Prostate gland (tissue), 2 donors: ENCODE measurements around the gene EPHB6.
A peak's percentile ranks its signal among the peaks of the same experiment; 100 is the strongest.

ENCODE experiments used
- CTCF ChIP-seq, 4 experiments: fragments of 200-600 bp in 2 of 4; fragments of 450-650 bp in 2 of 4; sonication (generic) in 2 of 4; IDR thresholded peaks; 1 replicate in 3 of 4; 2 replicates in 1 of 4; pipeline ENCODE4 v1.5.1; 2016 to 2019; ENCODE audit warnings: antibody characterized with exemption in 4 of 4, mild to moderate bottlenecking in 2 of 4, moderate library complexity in 2 of 4
- POLR2A ChIP-seq: fragments of 450-650 bp; IDR thresholded peaks from one replicate; pipeline ENCODE4 v1.6.1; 2016; ENCODE audit warnings: antibody characterized with exemption, mild to moderate bottlenecking
- POLR2AphosphoS5 ChIP-seq: sonication (generic); formaldehyde crosslinking; IDR thresholded peaks from one replicate; pipeline ENCODE4 v1.6.1; 2017; ENCODE audit warnings: antibody characterized with exemption

GRCh38 chr7:142859829-142860228 is 5.0 kb downstream of the EPHB6 start:
- no peak for TF ChIP-seq CTCF (IDR thresholded peaks at IDR 0.05)
- TF ChIP-seq POLR2A, result no peak
- peak; percentile 81 for TF ChIP-seq POLR2AphosphoS5
